ENCODE measurements around the gene CLCNKB. TPM values are rescaled to one million over a fixed set of nuclear protein-coding genes. Genes with fewer than 3 reads are reported as not detected.

Gene CLCNKB
- total and polyA plus RNA-seq, 2 of the 13 experiments (the other 11 are each of a cell fraction or from before 2014, with no cell fraction given) = 0.04 TPM; not detected in 1

DNA sequence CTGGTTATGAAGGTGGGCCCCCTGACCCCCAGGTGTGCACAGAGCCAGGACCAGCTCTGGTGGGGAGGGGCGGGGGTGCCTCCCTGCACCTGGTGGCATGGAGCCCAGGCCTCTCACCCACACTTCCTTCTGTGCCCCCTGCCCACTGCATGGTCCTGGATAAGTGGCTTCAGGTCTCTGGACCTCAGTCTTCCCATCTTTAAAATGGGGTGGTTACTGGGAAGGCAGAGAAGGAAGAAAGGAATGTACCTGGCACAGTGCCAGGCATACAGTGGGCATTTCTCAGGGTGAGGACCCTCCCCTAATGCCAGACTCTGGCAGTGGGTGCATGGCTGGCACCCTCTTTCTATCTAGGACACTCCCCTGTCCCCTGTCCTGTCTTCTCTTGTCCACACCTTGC is 14.3 kb upstream of the CLCNKB start:
- peaks cover 3% of the 10 kb centered on the region; the same call in 1 of the 2 replicates for H4K20me1 ChIP-seq (ENCODE audit: insufficient read depth, low read length)
- TF ChIP-seq ZMYM3 (CRISPR knock-in tag; IDR thresholded peaks at IDR 0.05) = peak; percentile 44; the same call in 1 of the 2 replicates
- TF ChIP-seq ZNF629 (CRISPR knock-in tag; conservative IDR thresholded peaks at IDR 0.05) = peak; percentile 91
- TF ChIP-seq, protein P1, sequence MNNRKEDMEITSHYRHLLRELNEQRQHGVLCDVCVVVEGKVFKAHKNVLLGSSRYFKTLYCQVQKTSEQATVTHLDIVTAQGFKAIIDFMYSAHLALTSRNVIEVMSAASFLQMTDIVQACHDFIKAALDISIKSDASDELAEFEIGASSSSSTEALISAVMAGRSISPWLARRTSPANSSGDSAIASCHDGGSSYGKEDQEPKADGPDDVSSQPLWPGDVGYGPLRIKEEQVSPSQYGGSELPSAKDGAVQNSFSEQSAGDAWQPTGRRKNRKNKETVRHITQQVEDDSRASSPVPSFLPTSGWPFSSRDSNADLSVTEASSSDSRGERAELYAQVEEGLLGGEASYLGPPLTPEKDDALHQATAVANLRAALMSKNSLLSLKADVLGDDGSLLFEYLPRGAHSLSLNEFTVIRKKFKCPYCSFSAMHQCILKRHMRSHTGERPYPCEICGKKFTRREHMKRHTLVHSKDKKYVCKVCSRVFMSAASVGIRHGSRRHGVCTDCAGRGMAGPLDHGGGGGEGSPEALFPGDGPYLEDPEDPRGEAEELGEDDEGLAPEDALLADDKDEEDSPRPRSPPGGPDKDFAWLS (CRISPR knock-in tag; IDR thresholded peaks at IDR 0.05; ENCODE audit: borderline replicate concordance) = no peak
- peak; percentile 93 for TF ChIP-seq LCORL (IDR thresholded peaks at IDR 0.05)
- no peak for TF ChIP-seq LCORL (CRISPR knock-in tag; IDR thresholded peaks at IDR 0.05)
- WGBS (ENCODE audit: low lambda C conversion rate) = 60% methylated on average over 1 of the region's 1 CpG
- no peak overlapping the region for H2AFZ ChIP-seq (ENCODE audit: low read length)
- H3K9me3 ChIP-seq (ENCODE audit: low read length) = no peaks in the 10 kb centered on the region
- BruUV-seq (replicated peaks) = no TSS peak
- FAIRE-seq (no peak), ATAC-seq (no peak), DNase-seq (ENCODE audit: low spot score) (no peak)
- no peak overlapping the region for H3K4me3 ChIP-seq (replicated peaks in 1 of 3; ENCODE audit: insufficient read depth in 1 of 3, low read depth in 2 of 3, low read length in 3 of 3)
- H3K27me3 ChIP-seq (ENCODE audit: control insufficient read depth in 1 of 2, insufficient read depth in 2 of 2, low read length in 2 of 2) = peaks cover 9 to 32% of the 10 kb centered on the region in 2 experiments; a peak in 4 of 5 replicates
- no peak overlapping the region for H3K9ac ChIP-seq (ENCODE audit: insufficient read depth, low read depth, low read length)
- POLR2A ChIA-PET = no interaction called here
- H3K4me2 ChIP-seq (ENCODE audit: low read depth, low read length) = no peak overlapping the region
- peaks cover 19% of the 10 kb centered on the region for H3K4me1 ChIP-seq (ENCODE audit: insufficient read depth, low read length)
- no peak overlapping the region for H3K27ac ChIP-seq (ENCODE audit: extremely low read length, insufficient read depth, low read length)
- in situ Hi-C loops (cut with HindIII; ENCODE audit: extremely low pct_ligation_motif_present, low pct_unique_long_range_greater_than_20kb) (no loop called here), intact Hi-C loops (cut with micrococcal nuclease; ENCODE audit: unreplicated experiment) (no loop called here)
- CTCF ChIA-PET (ENCODE audit: low intra/inter-chr PET ratio, low total read pairs) = no interaction called here
- no peaks in the 10 kb centered on the region for H3K79me2 ChIP-seq (ENCODE audit: insufficient read depth, low read length)
- H3K36me3 ChIP-seq (replicated peaks in 1 of 2; ENCODE audit: control insufficient read depth in 1 of 2, insufficient read depth in 2 of 2, low read length in 2 of 2) = no peaks in the 10 kb centered on the region

DNA sequence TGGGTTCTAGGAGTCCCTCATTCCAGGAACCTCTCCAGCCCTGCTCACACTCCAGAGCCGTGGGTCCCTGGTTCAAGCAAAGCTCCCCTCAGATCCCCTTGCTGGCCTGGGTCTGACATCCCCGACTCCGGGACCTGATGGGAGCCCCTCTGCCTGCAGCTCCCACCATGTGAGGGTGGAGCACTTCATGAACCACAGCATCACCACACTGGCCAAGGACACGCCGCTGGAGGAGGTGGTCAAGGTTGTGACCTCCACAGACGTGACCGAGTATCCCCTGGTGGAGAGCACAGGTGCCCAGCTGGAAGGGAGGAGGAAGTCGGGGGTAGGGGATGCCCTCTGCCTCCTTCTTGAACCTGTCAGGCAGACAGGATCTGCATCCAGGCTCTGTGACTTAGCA is 12.0 kb upstream of the CLCNKB start:
- Histone ChIP-seq H3K36me3 (replicated peaks in 1 of 2; ENCODE audit: control insufficient read depth in 1 of 2, insufficient read depth in 2 of 2, low read length in 2 of 2) (no peaks in the 10 kb centered on the region), H3K27ac (ENCODE audit: extremely low read length, insufficient read depth, low read length) (no peak overlapping the region), H2AFZ (ENCODE audit: low read length) (no peak overlapping the region), H3K9ac (ENCODE audit: insufficient read depth, low read depth, low read length) (no peak overlapping the region), H3K4me3 (replicated peaks in 1 of 3; ENCODE audit: insufficient read depth in 1 of 3, low read depth in 2 of 3, low read length in 3 of 3) (no peak overlapping the region), H3K27me3 (ENCODE audit: control insufficient read depth in 1 of 2, insufficient read depth in 2 of 2, low read length in 2 of 2) (peaks cover 8 to 23% of the 10 kb centered on the region in 2 experiments; a peak in 4 of 5 replicates), H3K79me2 (ENCODE audit: insufficient read depth, low read length) (no peaks in the 10 kb centered on the region), H3K4me1 (ENCODE audit: insufficient read depth, low read length) (peaks cover 19% of the 10 kb centered on the region), H3K9me3 (ENCODE audit: low read length) (no peaks in the 10 kb centered on the region), H3K4me2 (ENCODE audit: low read depth, low read length) (no peak overlapping the region), H4K20me1 (ENCODE audit: insufficient read depth, low read length) (peaks cover 3% of the 10 kb centered on the region; the same call in 1 of the 2 replicates)
- ChIA-PET POLR2A (interaction anchor here (0.6 kb wide), 1 partner anchor 233 kb away, joined by 3 read pairs; no protein-coding TSS in a partner anchor), CTCF (ENCODE audit: low intra/inter-chr PET ratio, low total read pairs) (interaction anchor here (2.0 kb wide), 1 partner anchor 22 kb away, joined by 16 read pairs; no protein-coding TSS in a partner anchor)
- TF ChIP-seq EZH2 (conservative IDR thresholded peaks at IDR 0.05; ENCODE audit: low read depth, low read length) (0 out of 2 replicates have a peak, but pooled peaks have one; percentile 39), ZNF644 (CRISPR knock-in tag; IDR thresholded peaks at IDR 0.05; ENCODE audit: low read depth) (no peak)
- DNase-seq (ENCODE audit: low spot score) (no peak), ATAC-seq (no peak), FAIRE-seq (no peak)
- BruUV-seq (replicated peaks) = no TSS peak
- intact Hi-C loops (cut with micrococcal nuclease; ENCODE audit: unreplicated experiment) (no loop called here), in situ Hi-C loops (cut with HindIII; ENCODE audit: extremely low pct_ligation_motif_present, low pct_unique_long_range_greater_than_20kb) (no loop called here)
- no CpG with 5 or more reads among the region's 8 CpGs for WGBS (ENCODE audit: low lambda C conversion rate)

All from HepG2 (cell line).